Measurements from ENCODE around the gene PCGF6. TPM values are rescaled to one million over a fixed set of nuclear protein-coding genes. Genes with fewer than 3 reads are reported as not detected.

Gene PCGF6
- polyA plus RNA-seq, 1 donor (not counting 4 experiments of a cell fraction or from before 2014, with no cell fraction given): 11.1 TPM

DNA sequence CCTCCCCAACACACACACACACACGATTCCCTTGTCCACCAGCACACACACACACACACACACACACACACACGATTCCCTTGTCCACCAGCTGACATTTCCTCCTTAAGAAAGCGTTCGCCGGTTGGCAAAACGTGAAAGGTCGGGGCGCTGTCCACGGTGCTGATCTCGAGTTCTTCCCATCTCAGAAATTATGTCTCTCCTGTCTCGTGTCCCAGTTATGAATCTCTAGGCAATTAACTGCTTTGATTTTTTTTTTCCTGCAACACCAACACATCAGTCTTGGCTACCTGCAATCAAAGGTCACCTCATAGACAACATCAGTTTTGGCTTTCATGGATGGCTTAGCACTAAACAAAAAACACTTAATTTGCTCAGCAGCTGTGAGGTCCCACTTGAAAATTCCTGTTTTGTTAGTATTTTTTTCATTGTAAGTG lies 72.1 kb downstream of the PCGF6 start:
- DNase-seq (ENCODE audit: low read depth, low spot score) (no peak), FAIRE-seq (no peak)
- Histone ChIP-seq H3K27ac (ENCODE audit: control insufficient read depth, insufficient read depth, low read length) (no peak overlapping the region), H2AFZ (ENCODE audit: control insufficient read depth, low read length) (no peak overlapping the region), H3K9me1 (ENCODE audit: control insufficient read depth, extremely low read depth, insufficient read depth, low read length) (no peaks in the 10 kb centered on the region), H3K4me3 (ENCODE audit: control insufficient read depth in 2 of 3, extremely low read depth in 1 of 3, insufficient read depth in 2 of 3, low read depth in 1 of 3, low read length in 3 of 3) (no peak overlapping the region), H3K4me2 (ENCODE audit: control insufficient read depth, extremely low read depth, insufficient read depth, low read depth, low read length) (no peak overlapping the region), H4K20me1 (ENCODE audit: control insufficient read depth, extremely low read depth, insufficient read depth, low read length) (no peaks in the 10 kb centered on the region), H3K4me1 (ENCODE audit: control insufficient read depth, extremely low read depth, insufficient read depth, low read length) (peaks cover 5% of the 10 kb centered on the region), H3K9me3 (ENCODE audit: control insufficient read depth, low read depth, low read length) (no peaks in the 10 kb centered on the region), H3K36me3 (ENCODE audit: control insufficient read depth in 2 of 2, extremely low read depth in 1 of 2, insufficient read depth in 2 of 2, low read length in 2 of 2) (no peaks in the 10 kb centered on the region), H3K9ac (ENCODE audit: control insufficient read depth, extremely low read depth, insufficient read depth, low read length) (no peak overlapping the region), H3K27me3 (ENCODE audit: control insufficient read depth, extremely low read depth, insufficient read depth, low read length) (peaks cover 48% of the 10 kb centered on the region), H3K79me2 (ENCODE audit: control insufficient read depth, insufficient read depth, low read length) (no peaks in the 10 kb centered on the region)
- TF ChIP-seq EZH2 (IDR thresholded peaks at IDR 0.05; ENCODE audit: low read length): no peak
- TF ChIP-seq, protein P1, sequence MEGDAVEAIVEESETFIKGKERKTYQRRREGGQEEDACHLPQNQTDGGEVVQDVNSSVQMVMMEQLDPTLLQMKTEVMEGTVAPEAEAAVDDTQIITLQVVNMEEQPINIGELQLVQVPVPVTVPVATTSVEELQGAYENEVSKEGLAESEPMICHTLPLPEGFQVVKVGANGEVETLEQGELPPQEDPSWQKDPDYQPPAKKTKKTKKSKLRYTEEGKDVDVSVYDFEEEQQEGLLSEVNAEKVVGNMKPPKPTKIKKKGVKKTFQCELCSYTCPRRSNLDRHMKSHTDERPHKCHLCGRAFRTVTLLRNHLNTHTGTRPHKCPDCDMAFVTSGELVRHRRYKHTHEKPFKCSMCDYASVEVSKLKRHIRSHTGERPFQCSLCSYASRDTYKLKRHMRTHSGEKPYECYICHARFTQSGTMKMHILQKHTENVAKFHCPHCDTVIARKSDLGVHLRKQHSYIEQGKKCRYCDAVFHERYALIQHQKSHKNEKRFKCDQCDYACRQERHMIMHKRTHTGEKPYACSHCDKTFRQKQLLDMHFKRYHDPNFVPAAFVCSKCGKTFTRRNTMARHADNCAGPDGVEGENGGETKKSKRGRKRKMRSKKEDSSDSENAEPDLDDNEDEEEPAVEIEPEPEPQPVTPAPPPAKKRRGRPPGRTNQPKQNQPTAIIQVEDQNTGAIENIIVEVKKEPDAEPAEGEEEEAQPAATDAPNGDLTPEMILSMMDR (optimal IDR thresholded peaks at IDR 0.05 in 1 of 3, IDR thresholded peaks at IDR 0.05 in 1 of 3, conservative IDR thresholded peaks at IDR 0.05 in 1 of 3; ENCODE audit: extremely low read depth in 1 of 3, insufficient read depth in 2 of 3, low read length in 3 of 3): no peak
- dilution Hi-C loops (cut with MboI; ENCODE audit: extremely low pct_ligation_motif_present, low sequenced_read_pairs): no loop called here

DNA sequence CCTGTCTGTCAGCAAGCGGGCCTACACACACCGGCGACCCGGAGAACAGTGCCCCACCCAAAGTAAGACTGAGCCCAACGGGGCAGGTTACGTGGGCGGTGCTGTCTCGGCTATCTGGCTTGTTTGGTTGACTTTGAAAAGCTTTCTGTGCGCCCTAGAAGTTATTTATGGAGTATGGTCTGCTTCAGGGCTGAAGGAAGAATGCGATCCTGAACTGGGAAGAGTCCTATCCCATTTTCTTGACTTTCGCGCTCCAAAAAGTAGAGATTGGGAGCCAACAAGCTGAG lies 72.5 kb downstream of the PCGF6 start:
- DNase-seq (ENCODE audit: low read depth, low spot score): no peak
- dilution Hi-C loops (cut with MboI; ENCODE audit: extremely low pct_ligation_motif_present, low sequenced_read_pairs): no loop called here
- H3K27me3 ChIP-seq (ENCODE audit: control insufficient read depth, extremely low read depth, insufficient read depth, low read length): peaks cover 48% of the 10 kb centered on the region

More for the DNA sequence above, 72.5 kb downstream of the PCGF6 start:
- FAIRE-seq: no peak
- no peak overlapping the region for H2AFZ ChIP-seq (ENCODE audit: control insufficient read depth, low read length)
- TF ChIP-seq EZH2 (IDR thresholded peaks at IDR 0.05; ENCODE audit: low read length): no peak
- TF ChIP-seq, protein P1 (optimal IDR thresholded peaks at IDR 0.05 in 1 of 3, IDR thresholded peaks at IDR 0.05 in 1 of 3, conservative IDR thresholded peaks at IDR 0.05 in 1 of 3; ENCODE audit: extremely low read depth in 1 of 3, insufficient read depth in 2 of 3, low read length in 3 of 3): no peak
- no peaks in the 10 kb centered on the region for H3K9me1 ChIP-seq (ENCODE audit: control insufficient read depth, extremely low read depth, insufficient read depth, low read length)
- H3K36me3 ChIP-seq (ENCODE audit: control insufficient read depth in 2 of 2, extremely low read depth in 1 of 2, insufficient read depth in 2 of 2, low read length in 2 of 2): no peaks in the 10 kb centered on the region
- H3K27ac ChIP-seq (ENCODE audit: control insufficient read depth, insufficient read depth, low read length): no peak overlapping the region
- H3K4me2 ChIP-seq (ENCODE audit: control insufficient read depth, extremely low read depth, insufficient read depth, low read depth, low read length): no peak overlapping the region
- no peaks in the 10 kb centered on the region for H3K9me3 ChIP-seq (ENCODE audit: control insufficient read depth, low read depth, low read length)
- H3K4me1 ChIP-seq (ENCODE audit: control insufficient read depth, extremely low read depth, insufficient read depth, low read length): peaks cover 9% of the 10 kb centered on the region
- H3K4me3 ChIP-seq (ENCODE audit: control insufficient read depth in 2 of 3, extremely low read depth in 1 of 3, insufficient read depth in 2 of 3, low read depth in 1 of 3, low read length in 3 of 3): no peak overlapping the region
- H3K9ac ChIP-seq (ENCODE audit: control insufficient read depth, extremely low read depth, insufficient read depth, low read length): no peak overlapping the region
- no peaks in the 10 kb centered on the region for H3K79me2 ChIP-seq (ENCODE audit: control insufficient read depth, insufficient read depth, low read length)
- H4K20me1 ChIP-seq (ENCODE audit: control insufficient read depth, extremely low read depth, insufficient read depth, low read length): no peaks in the 10 kb centered on the region

Measured in keratinocyte (primary cell).